Measurements from ENCODE around the gene PRKCE.

Gene PRKCE

GRCh38 chr2:46048693-46049092, 397.2 kb downstream of the PRKCE start:
- no peak for DNase-seq (ENCODE audit: low spot score)

GRCh38 chr2:46050027-46050426, 398.6 kb downstream of the PRKCE start:
- DNase-seq (ENCODE audit: low spot score): no peak

- no peak for DNase-seq (ENCODE audit: low spot score)
Observed at GRCh38 chr2:46050489-46050888, 399.0 kb downstream of the PRKCE start.

- no peak for DNase-seq (ENCODE audit: low spot score)
Observed at GRCh38 chr2:46051085-46051484, 399.6 kb downstream of the PRKCE start.

GRCh38 chr2:46053564-46053963, 402.1 kb downstream of the PRKCE start:
- DNase-seq (ENCODE audit: low spot score): no peak

GRCh38 chr2:46056541-46056940, 405.1 kb downstream of the PRKCE start:
- no peak for DNase-seq (ENCODE audit: low spot score)

GRCh38 chr2:46058140-46058539, 406.7 kb downstream of the PRKCE start:
- no peak for DNase-seq (ENCODE audit: low spot score)

- DNase-seq (ENCODE audit: low spot score): peak; percentile 82
Observed at GRCh38 chr2:46062637-46063412, 411.4 kb downstream of the PRKCE start.

GRCh38 chr2:46064396-46064795, 412.9 kb downstream of the PRKCE start:
- DNase-seq (ENCODE audit: low spot score): no peak

- DNase-seq (ENCODE audit: low spot score): no peak
Observed at GRCh38 chr2:46065152-46065551, 413.7 kb downstream of the PRKCE start.

- no peak for DNase-seq (ENCODE audit: low spot score)
Observed at GRCh38 chr2:46066116-46066515, 414.6 kb downstream of the PRKCE start.

GRCh38 chr2:46066601-46067000, 415.1 kb downstream of the PRKCE start:
- DNase-seq (ENCODE audit: low spot score): no peak

GRCh38 chr2:46067062-46067461, 415.6 kb downstream of the PRKCE start:
- no peak for DNase-seq (ENCODE audit: low spot score)

GRCh38 chr2:46067501-46068305, 416.2 kb downstream of the PRKCE start:
- DNase-seq (ENCODE audit: low spot score): peak; percentile 69

- DNase-seq (ENCODE audit: low spot score): no peak
Observed at GRCh38 chr2:46068636-46069035, 417.2 kb downstream of the PRKCE start.

- DNase-seq (ENCODE audit: low spot score): no peak
Observed at GRCh38 chr2:46071074-46071473, 419.6 kb downstream of the PRKCE start.

GRCh38 chr2:46072101-46072820, 420.8 kb downstream of the PRKCE start:
- peak; percentile 8 for DNase-seq (ENCODE audit: low spot score)

GRCh38 chr2:46073540-46074046, 422.1 kb downstream of the PRKCE start:
- DNase-seq (ENCODE audit: low spot score): peak; percentile 95

GRCh38 chr2:46074501-46074900, 423.0 kb downstream of the PRKCE start:
- no peak for DNase-seq (ENCODE audit: low spot score)

GRCh38 chr2:46075848-46076247, 424.4 kb downstream of the PRKCE start:
- DNase-seq (ENCODE audit: low spot score): no peak

- no peak for DNase-seq (ENCODE audit: low spot score)
Observed at GRCh38 chr2:46076251-46076650, 424.8 kb downstream of the PRKCE start.

GRCh38 chr2:46076875-46077274, 425.4 kb downstream of the PRKCE start:
- DNase-seq (ENCODE audit: low spot score): no peak

Data from AG08395 (cell line).